ENCODE measurements around the gene SFSWAP. TPM values are rescaled to one million over a fixed set of nuclear protein-coding genes. Genes with fewer than 3 reads are reported as not detected.

The SFSWAP gene
- total RNA-seq, 1 donor from 2014 or later: 36.1 TPM

GRCh38 chr12:131832321-131833231 is 121.7 kb downstream of the SFSWAP start:
- DNase-seq (ENCODE audit: low spot score): no peak

- DNase-seq (ENCODE audit: low spot score): no peak
Observed at GRCh38 chr12:131833288-131833895, 122.5 kb downstream of the SFSWAP start.

GRCh38 chr12:131833896-131834641 is 123.2 kb downstream of the SFSWAP start:
- DNase-seq (ENCODE audit: low spot score): no peak

- DNase-seq (ENCODE audit: low spot score): no peak
Observed at GRCh38 chr12:131834798-131835615, 124.1 kb downstream of the SFSWAP start.

GRCh38 chr12:131835616-131836171 is 124.8 kb downstream of the SFSWAP start:
- DNase-seq (ENCODE audit: low spot score): no peak

GRCh38 chr12:131836193-131836592 is 125.3 kb downstream of the SFSWAP start:
- no peak for DNase-seq (ENCODE audit: low spot score)

- no peak for DNase-seq (ENCODE audit: low spot score)
Observed at GRCh38 chr12:131836714-131837397, 126.0 kb downstream of the SFSWAP start.

GRCh38 chr12:131840643-131841416 is 129.9 kb downstream of the SFSWAP start:
- no peak for DNase-seq (ENCODE audit: low spot score)

- no peak for DNase-seq (ENCODE audit: low spot score)
Observed at GRCh38 chr12:131841547-131841946, 130.7 kb downstream of the SFSWAP start.

GRCh38 chr12:131842169-131842568 is 131.3 kb downstream of the SFSWAP start:
- no peak for DNase-seq (ENCODE audit: low spot score)

- no peak for DNase-seq (ENCODE audit: low spot score)
Observed at GRCh38 chr12:131843527-131843926, 132.6 kb downstream of the SFSWAP start.

- no peak for DNase-seq (ENCODE audit: low spot score)
Observed at GRCh38 chr12:131844140-131844539, 133.2 kb downstream of the SFSWAP start.

- DNase-seq (ENCODE audit: low spot score): no peak
Observed at GRCh38 chr12:131844656-131845055, 133.8 kb downstream of the SFSWAP start.

GRCh38 chr12:131845121-131845520 is 134.2 kb downstream of the SFSWAP start:
- DNase-seq (ENCODE audit: low spot score): no peak

- no peak for DNase-seq (ENCODE audit: low spot score)
Observed at GRCh38 chr12:131847456-131847855, 136.6 kb downstream of the SFSWAP start.

- no peak for DNase-seq (ENCODE audit: low spot score)
Observed at GRCh38 chr12:131848753-131849152, 137.9 kb downstream of the SFSWAP start.
